ENCODE results near the gene CNGA1. TPM values are rescaled to one million over a fixed set of nuclear protein-coding genes. Genes with fewer than 3 reads are reported as not detected.

The CNGA1 gene
- total and polyA plus RNA-seq, 2 donors from 2014 or later: 3.4 to 3.7 TPM

- no peaks in the 10 kb centered on the region for H3K27me3 ChIP-seq (ENCODE audit: control insufficient read depth, insufficient read depth, low read length)
- no peak overlapping the region for H3K9ac ChIP-seq (ENCODE audit: low read length in 3 of 3)
Observed at GRCh38 chr4:48043504-48043903, 27.0 kb upstream of the CNGA1 start.

GRCh38 chr4:48042979-48043461, 26.5 kb upstream of the CNGA1 start:
- TF ChIP-seq, protein P1, sequence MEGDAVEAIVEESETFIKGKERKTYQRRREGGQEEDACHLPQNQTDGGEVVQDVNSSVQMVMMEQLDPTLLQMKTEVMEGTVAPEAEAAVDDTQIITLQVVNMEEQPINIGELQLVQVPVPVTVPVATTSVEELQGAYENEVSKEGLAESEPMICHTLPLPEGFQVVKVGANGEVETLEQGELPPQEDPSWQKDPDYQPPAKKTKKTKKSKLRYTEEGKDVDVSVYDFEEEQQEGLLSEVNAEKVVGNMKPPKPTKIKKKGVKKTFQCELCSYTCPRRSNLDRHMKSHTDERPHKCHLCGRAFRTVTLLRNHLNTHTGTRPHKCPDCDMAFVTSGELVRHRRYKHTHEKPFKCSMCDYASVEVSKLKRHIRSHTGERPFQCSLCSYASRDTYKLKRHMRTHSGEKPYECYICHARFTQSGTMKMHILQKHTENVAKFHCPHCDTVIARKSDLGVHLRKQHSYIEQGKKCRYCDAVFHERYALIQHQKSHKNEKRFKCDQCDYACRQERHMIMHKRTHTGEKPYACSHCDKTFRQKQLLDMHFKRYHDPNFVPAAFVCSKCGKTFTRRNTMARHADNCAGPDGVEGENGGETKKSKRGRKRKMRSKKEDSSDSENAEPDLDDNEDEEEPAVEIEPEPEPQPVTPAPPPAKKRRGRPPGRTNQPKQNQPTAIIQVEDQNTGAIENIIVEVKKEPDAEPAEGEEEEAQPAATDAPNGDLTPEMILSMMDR (IDR thresholded peaks at IDR 0.05; ENCODE audit: borderline replicate concordance, extremely low read depth, insufficient read depth): no peak
- peak in 1 of 5 donors; percentile 46 for DNase-seq
- H3K4me1 ChIP-seq (ENCODE audit: control insufficient read depth in 2 of 3, insufficient read depth in 2 of 3, low read depth in 1 of 3, low read length in 3 of 3): peaks cover 0 to 14% (median 4%) of the 10 kb centered on the region in 3 donors
- H3K36me3 ChIP-seq (ENCODE audit: control insufficient read depth in 2 of 3, insufficient read depth in 3 of 3, low read length in 3 of 3): no peaks in the 10 kb centered on the region
- H3K4me3 ChIP-seq (ENCODE audit: low read length in 3 of 3): peak overlapping the region in 2 of 3 donors; percentile 27 to 36
- FAIRE-seq: no peak
- H3K27me3 ChIP-seq (ENCODE audit: control insufficient read depth, insufficient read depth, low read length): no peaks in the 10 kb centered on the region
- intact Hi-C loops (cut with DNase I): no loop called here
- H3K27ac ChIP-seq (ENCODE audit: low read depth in 2 of 2, low read length in 2 of 2): peak overlapping the region in 1 of 2 donors; percentile 15
- H3K9me3 ChIP-seq (ENCODE audit: control insufficient read depth in 2 of 3, insufficient read depth in 1 of 3, low read length in 3 of 3): no peaks in the 10 kb centered on the region
- no peak overlapping the region for H3K9ac ChIP-seq (ENCODE audit: low read length in 3 of 3)

More at GRCh38 chr4:48043504-48043903, 27.0 kb upstream of the CNGA1 start:
- H3K36me3 ChIP-seq (ENCODE audit: control insufficient read depth in 2 of 3, insufficient read depth in 3 of 3, low read length in 3 of 3): no peaks in the 10 kb centered on the region
- no peak overlapping the region for H3K27ac ChIP-seq (ENCODE audit: low read depth in 2 of 2, low read length in 2 of 2)
- intact Hi-C loops (cut with DNase I): no loop called here
- DNase-seq: no peak
- H3K4me3 ChIP-seq (ENCODE audit: low read length in 3 of 3): no peak overlapping the region
- TF ChIP-seq, protein P1 (IDR thresholded peaks at IDR 0.05; ENCODE audit: borderline replicate concordance, extremely low read depth, insufficient read depth): no peak
- no peaks in the 10 kb centered on the region for H3K9me3 ChIP-seq (ENCODE audit: control insufficient read depth in 2 of 3, insufficient read depth in 1 of 3, low read length in 3 of 3)
- no peak for FAIRE-seq
- peaks cover 0 to 15% (median 4%) of the 10 kb centered on the region in 3 donors for H3K4me1 ChIP-seq (ENCODE audit: control insufficient read depth in 2 of 3, insufficient read depth in 2 of 3, low read depth in 1 of 3, low read length in 3 of 3)

DNA sequence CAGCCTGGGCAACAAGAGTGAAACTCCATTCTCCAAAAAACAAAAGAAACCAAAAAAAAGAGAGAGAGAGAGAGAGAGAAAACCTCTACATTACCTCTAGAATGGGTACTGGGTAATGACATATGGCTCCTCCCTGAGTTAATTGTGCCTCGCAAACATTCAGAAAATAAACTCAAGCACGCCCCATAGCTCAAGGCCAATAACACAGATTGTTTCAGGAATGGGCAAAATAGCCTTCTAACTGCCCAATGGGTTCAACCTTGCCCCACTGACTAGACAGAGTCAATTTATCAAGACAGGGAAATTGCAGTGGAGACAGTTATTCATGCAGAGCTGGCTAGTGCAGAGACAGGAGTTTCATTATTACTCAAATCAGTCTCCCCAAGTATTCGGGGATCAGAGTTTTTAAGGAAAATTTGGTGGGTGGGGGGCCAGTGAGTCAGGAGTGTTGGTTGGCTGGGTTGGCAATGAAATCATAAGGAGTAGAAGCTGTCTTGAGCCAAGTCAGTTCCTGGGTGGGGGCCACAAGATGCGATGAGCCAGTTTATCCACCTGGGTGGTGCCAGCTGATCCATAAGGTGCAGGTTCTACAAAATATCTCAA, 25.2 kb upstream of the CNGA1 start:
- Histone ChIP-seq H3K27ac (ENCODE audit: low read depth in 2 of 2, low read length in 2 of 2) (no peak overlapping the region), H3K9ac (ENCODE audit: low read length in 3 of 3) (no peak overlapping the region), H3K36me3 (ENCODE audit: control insufficient read depth in 2 of 3, insufficient read depth in 3 of 3, low read length in 3 of 3) (no peaks in the 10 kb centered on the region), H3K4me3 (ENCODE audit: low read length in 3 of 3) (no peak overlapping the region), H3K27me3 (ENCODE audit: control insufficient read depth, insufficient read depth, low read length) (no peaks in the 10 kb centered on the region), H3K4me1 (ENCODE audit: control insufficient read depth in 2 of 3, insufficient read depth in 2 of 3, low read depth in 1 of 3, low read length in 3 of 3) (peaks cover 0 to 8% (median 0%) of the 10 kb centered on the region in 3 donors), H3K9me3 (ENCODE audit: control insufficient read depth in 2 of 3, insufficient read depth in 1 of 3, low read length in 3 of 3) (no peaks in the 10 kb centered on the region)
- FAIRE-seq: no peak
- no peak for DNase-seq
- TF ChIP-seq, protein P1 (IDR thresholded peaks at IDR 0.05; ENCODE audit: borderline replicate concordance, extremely low read depth, insufficient read depth): no peak
- intact Hi-C loops (cut with DNase I): no loop called here

All from kidney (tissue), 14 donors.